ENCODE data around the gene UTP18.

DNA sequence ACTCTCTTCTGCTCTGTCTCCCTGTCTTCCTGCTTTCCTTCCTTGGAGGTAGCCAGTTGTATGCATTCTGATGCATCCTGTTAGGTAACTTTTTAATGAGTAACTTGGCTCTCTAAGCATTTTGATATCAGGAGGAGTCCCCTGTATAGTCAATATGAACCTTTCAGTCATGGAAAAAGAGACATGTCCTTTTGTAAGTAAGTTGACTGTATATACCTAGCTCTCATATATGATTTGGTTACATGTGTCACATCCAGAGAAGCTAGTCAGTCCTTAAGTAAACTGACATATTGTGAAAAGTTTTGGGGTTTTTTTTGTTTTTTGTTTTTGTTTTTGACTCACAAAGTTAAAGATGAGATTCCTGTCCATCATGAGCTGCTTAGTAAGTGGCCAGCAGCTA lies 18.8 kb downstream of the UTP18 start:
- no peak for TF ChIP-seq SUZ12 (IDR thresholded peaks at IDR 0.05; ENCODE audit: extremely low read depth, insufficient read depth, insufficient read length)
- no peak for TF ChIP-seq YY1 (IDR thresholded peaks at IDR 0.05; ENCODE audit: insufficient read depth, insufficient read length)
- no peak for TF ChIP-seq ZNF274 (IDR thresholded peaks at IDR 0.05; ENCODE audit: low read depth, low read length)
